CD8-positive, alpha-beta memory T cell (primary cell): ENCODE data around the gene BTN1A1. TPM values are rescaled to one million over a fixed set of nuclear protein-coding genes. Genes with fewer than 3 reads are reported as not detected.
"Not testable (repeated sequence)": the region's sequence is repeated elsewhere in the genome, so short reads cannot be mapped to it uniquely, and the experiment has no call there.

Experiments
- CTCF ChIA-PET: fragments of 350-600 bp; sonication (Branson Sonifier 250); formaldehyde crosslinking; loops from one replicate; lab custom pipeline; 2021; ENCODE audit warnings: antibody characterized with exemption; lab: Charles Lee
- POLR2A ChIA-PET: fragments of 350-600 bp; sonication (Branson Sonifier 250); formaldehyde crosslinking; loops from one replicate; lab custom pipeline; 2021; ENCODE audit warnings: antibody characterized with exemption; lab: Charles Lee
- DNase-seq, 5 donors: peaks; one replicate each; pipeline versions ENCODE4 v3.0.0 to v3.0.0-alpha.2; 2020 to 2022; ENCODE audit warnings: mixed read lengths in 1 of 5
- H3K27ac ChIP-seq: one replicate; pipeline ENCODE4 v1.7.0; 2013; ENCODE audit warnings: low read depth, mild to moderate bottlenecking, low read length, moderate library complexity
- H3K27me3 ChIP-seq: 2 replicates; pipeline ENCODE4 v1.7.0; 2013; ENCODE audit warnings: low read length, mild to moderate bottlenecking; ENCODE audit not compliant: insufficient read depth, poor library complexity, severe bottlenecking
- H3K36me3 ChIP-seq: 2 replicates; pipeline ENCODE4 v1.7.0; 2013; ENCODE audit warnings: mild to moderate bottlenecking, low read length, moderate library complexity; ENCODE audit not compliant: insufficient read depth
- H3K4me1 ChIP-seq: 2 replicates; pipeline ENCODE4 v1.7.0; 2013; ENCODE audit warnings: mild to moderate bottlenecking, low read length, moderate library complexity; ENCODE audit not compliant: insufficient read depth
- H3K4me3 ChIP-seq: 2 replicates; pipeline ENCODE4 v1.7.0; 2013; ENCODE audit warnings: mild to moderate bottlenecking, low read length
- H3K9me3 ChIP-seq: 2 replicates; pipeline ENCODE4 v1.7.0; 2013; ENCODE audit warnings: mild to moderate bottlenecking, low read length
- H3K27ac Mint-ChIP-seq, 8 donors: one replicate each; pipeline ENCODE4 v1.8.0; 2020 to 2021; ENCODE audit warnings: mixed read lengths in 8 of 8, mild to moderate bottlenecking in 6 of 8, inconsistent platforms in 3 of 8, moderate library complexity in 3 of 8
- H3K27me3 Mint-ChIP-seq, 2 donors: one replicate each; pipeline ENCODE4 v1.8.0; 2020 to 2021; ENCODE audit warnings: mixed read lengths in 2 of 2, mild to moderate bottlenecking in 1 of 2, moderate library complexity in 1 of 2
- H3K36me3 Mint-ChIP-seq, 3 donors: one replicate each; pipeline ENCODE4 v1.8.0; 2020 to 2021; ENCODE audit warnings: mixed read lengths in 3 of 3, inconsistent platforms in 1 of 3, mild to moderate bottlenecking in 1 of 3
- H3K4me1 Mint-ChIP-seq, 3 donors: one replicate each; pipeline ENCODE4 v1.8.0; 2020 to 2021; ENCODE audit warnings: mixed read lengths in 3 of 3, inconsistent platforms in 1 of 3, mild to moderate bottlenecking in 1 of 3
- H3K4me3 Mint-ChIP-seq, 7 donors: one replicate each; pipeline ENCODE4 v1.8.0; 2020 to 2021; ENCODE audit warnings: mixed read lengths in 7 of 7, mild to moderate bottlenecking in 6 of 7, moderate library complexity in 4 of 7, inconsistent platforms in 2 of 7
- H3K9me3 Mint-ChIP-seq, 5 donors: one replicate each; pipeline ENCODE4 v1.8.0; 2020 to 2022; ENCODE audit warnings: mixed read lengths in 5 of 5, mild to moderate bottlenecking in 3 of 5, moderate library complexity in 2 of 5, inconsistent platforms in 1 of 5
- polyA plus RNA-seq: library from polyadenylated mRNA; unstranded; fragments of 300-500 nt; fragmentation: Illumina TruSeq; gene quantifications from one replicate; pipeline ENCODE4 v1.2.3, GENCODE V29; 2021
- total RNA-seq, 2 experiments: library from RNA; stranded (reverse); gene quantifications; one replicate each; pipeline ENCODE4 v1.2.3, GENCODE V29; 2021

Gene BTN1A1
- total and polyA plus RNA-seq, 3 experiments from 2014 or later, result 0.09 TPM; not detected in 2

DNA sequence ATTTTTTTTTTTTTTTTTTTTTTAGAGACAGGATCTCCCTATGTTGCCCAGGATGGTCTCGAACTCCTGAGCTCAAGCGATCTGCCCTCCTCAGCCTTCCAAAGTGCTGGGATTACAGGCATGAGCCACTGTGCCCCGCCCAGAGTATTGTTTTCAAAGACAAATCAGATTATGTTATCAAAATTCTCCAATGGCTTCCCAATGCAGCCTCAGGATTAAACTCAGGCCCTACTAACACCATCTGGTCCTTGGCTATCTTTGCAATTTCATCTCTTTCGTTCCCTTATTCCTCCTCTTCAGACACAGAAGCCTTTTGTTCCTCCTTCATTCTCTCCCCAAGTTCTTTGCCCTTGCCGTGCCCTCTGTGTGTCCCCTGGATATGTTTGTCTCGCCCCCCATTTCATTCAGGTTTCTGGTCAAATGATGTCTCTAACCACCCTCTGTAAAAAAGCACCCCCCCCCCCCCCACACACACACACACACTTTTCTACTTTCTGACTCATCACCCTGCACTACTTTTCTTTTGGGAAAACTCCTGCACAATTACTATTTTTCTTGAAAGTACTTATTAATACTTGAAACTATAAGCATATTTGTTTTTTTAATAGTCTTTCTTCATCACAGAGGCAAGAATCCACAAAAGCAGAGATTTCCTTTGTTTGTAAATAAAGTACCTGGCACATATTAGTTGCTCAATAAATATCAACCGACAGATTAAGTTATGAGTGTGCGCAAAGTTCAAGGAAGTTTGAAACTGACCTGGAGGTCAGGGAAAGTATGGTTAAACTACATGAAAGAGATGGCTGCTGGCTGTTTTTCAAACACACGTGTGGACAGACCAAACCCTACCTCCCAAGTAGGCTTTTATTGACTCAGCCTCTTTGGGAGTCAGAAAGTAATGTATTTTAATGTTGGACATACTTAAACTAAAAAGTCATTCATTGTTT is 16.7 kb downstream of the BTN1A1 start:
- Histone ChIP-seq H3K9me3 (no peaks in the 10 kb centered on the region), H3K4me1 (peaks cover 7% of the 10 kb centered on the region), H3K27ac (no peak overlapping the region), H3K27me3 (no peaks in the 10 kb centered on the region), H3K36me3 (no peaks in the 10 kb centered on the region), H3K4me3 (no peak overlapping the region)
- no peak for DNase-seq
- ChIA-PET CTCF (no interaction called here), POLR2A (no interaction called here)
- peaks cover 10 to 17% (median 14%) of the 10 kb centered on the region in 3 donors for H3K4me1 Mint-ChIP-seq
- H3K4me3 Mint-ChIP-seq, result peak overlapping the region in 1 of 7 donors; percentile 24
- H3K36me3 Mint-ChIP-seq, result peaks cover 0 to 5% (median 0%) of the 10 kb centered on the region in 3 donors
- H3K27me3 Mint-ChIP-seq, result peaks cover 0 to 9% of the 10 kb centered on the region in 2 donors
- H3K9me3 Mint-ChIP-seq, result peaks cover 0 to 3% (median 0%) of the 10 kb centered on the region in 5 donors
- H3K27ac Mint-ChIP-seq, result peak overlapping the region in 1 of 8 donors; percentile 63

DNA sequence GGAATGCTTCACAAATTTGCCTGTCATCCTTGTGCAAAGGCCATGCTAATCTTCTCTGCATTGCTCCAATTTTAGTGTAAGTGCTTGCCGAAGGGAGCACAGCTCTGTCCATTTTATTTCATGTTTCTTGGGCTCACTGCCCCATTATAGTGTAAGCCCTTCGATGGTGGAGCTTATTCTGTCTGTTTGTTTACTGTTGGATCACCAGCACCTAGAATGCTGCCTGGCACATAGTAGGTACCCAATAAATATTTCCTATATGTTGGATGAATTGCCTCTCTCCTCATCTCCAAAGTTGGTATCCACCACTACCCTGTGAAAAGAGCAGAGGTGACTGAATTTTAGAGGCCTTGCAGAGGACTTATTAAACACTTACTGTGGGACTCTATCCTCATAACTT is 19.3 kb downstream of the BTN1A1 start:
- H3K4me1 Mint-ChIP-seq, result peaks cover 29 to 39% (median 33%) of the 10 kb centered on the region in 3 donors
- DNase-seq, result no peak
- H3K9me3 Mint-ChIP-seq, result peaks cover 0 to 3% (median 0%) of the 10 kb centered on the region in 5 donors
- no peak overlapping the region for H3K27ac ChIP-seq
- no peak overlapping the region for H3K4me3 Mint-ChIP-seq
- no peak overlapping the region for H3K4me3 ChIP-seq
- ChIA-PET CTCF (interaction anchor here (0.7 to 1.2 kb wide), 4 partner anchors 8 to 178 kb away, joined by 3 to 4 read pairs (median 3); no protein-coding TSS in a partner anchor), POLR2A (interaction anchor here (0.9 to 1.5 kb wide), 2 partner anchors 14 to 18 kb away, joined by 5 read pairs; partner anchors contain the start of gene HMGN4)
- H3K36me3 ChIP-seq, result no peaks in the 10 kb centered on the region
- peaks cover 0 to 7% (median 0%) of the 10 kb centered on the region in 3 donors for H3K36me3 Mint-ChIP-seq
- H3K27me3 Mint-ChIP-seq, result peaks cover 0 to 7% of the 10 kb centered on the region in 2 donors
- H3K4me1 ChIP-seq, result peaks cover 7% of the 10 kb centered on the region
- H3K9me3 ChIP-seq, result no peaks in the 10 kb centered on the region
- no peaks in the 10 kb centered on the region for H3K27me3 ChIP-seq
- no peak overlapping the region for H3K27ac Mint-ChIP-seq

DNA sequence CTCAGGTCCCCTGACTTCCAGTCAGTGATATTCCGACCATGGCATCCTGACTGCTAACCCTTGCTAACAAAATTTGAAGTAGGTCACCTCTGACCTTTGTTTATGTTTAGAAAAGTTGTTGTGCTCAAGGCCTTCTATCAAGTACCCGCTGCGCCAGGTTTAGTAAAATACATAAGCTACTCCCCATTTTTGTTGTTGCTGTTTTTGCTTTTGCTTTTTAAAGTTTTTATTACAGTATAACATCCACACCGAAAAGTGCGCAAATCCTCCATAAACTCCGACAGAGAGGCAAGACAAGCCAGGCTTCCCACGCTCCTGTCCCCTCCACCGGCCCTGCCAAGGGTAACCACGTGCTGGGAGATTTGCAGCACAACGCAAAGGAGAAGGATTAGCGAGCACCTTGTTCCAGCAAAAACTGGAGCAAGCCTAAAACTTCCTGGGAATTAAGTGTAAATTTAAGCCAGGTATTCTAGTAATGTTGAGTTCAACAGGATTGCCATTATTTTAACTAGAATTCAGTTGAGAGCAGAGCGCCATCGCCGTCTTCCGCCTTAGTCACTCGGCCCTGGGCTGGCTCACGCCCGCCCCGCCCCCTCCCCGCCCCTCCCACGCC is 20.2 kb downstream of the BTN1A1 start:
- H3K36me3 ChIP-seq, result no peaks in the 10 kb centered on the region
- ChIA-PET CTCF (interaction anchor here (3.5 kb wide), 1 partner anchor 13 kb away, joined by 25 read pairs; no protein-coding TSS in a partner anchor), POLR2A (interaction anchor here (0.5 to 3.5 kb wide), 5 partner anchors 13 to 213 kb away, joined by 3 to 43 read pairs (median 3); partner anchors contain the start of gene HMGN4)
- H3K27me3 Mint-ChIP-seq, result peaks cover 0 to 7% of the 10 kb centered on the region in 2 donors
- H3K27ac ChIP-seq, result peak overlapping the region; percentile 67
- peak in 1 of 5 donors; percentile 6 for DNase-seq
- H3K9me3 Mint-ChIP-seq, result peaks cover 0 to 3% (median 0%) of the 10 kb centered on the region in 5 donors
- peak overlapping the region; percentile 79 to 94 (median 82) for H3K4me3 Mint-ChIP-seq
- H3K36me3 Mint-ChIP-seq, result peaks cover 0 to 7% (median 0%) of the 10 kb centered on the region in 3 donors
- H3K4me1 Mint-ChIP-seq, result peaks cover 31 to 44% (median 33%) of the 10 kb centered on the region in 3 donors
- peaks cover 7% of the 10 kb centered on the region for H3K4me1 ChIP-seq
- peak overlapping the region; percentile 83 to 97 (median 92) for H3K27ac Mint-ChIP-seq
- peak overlapping the region; percentile 56 for H3K4me3 ChIP-seq
- no peaks in the 10 kb centered on the region for H3K9me3 ChIP-seq
- H3K27me3 ChIP-seq, result no peaks in the 10 kb centered on the region

DNA sequence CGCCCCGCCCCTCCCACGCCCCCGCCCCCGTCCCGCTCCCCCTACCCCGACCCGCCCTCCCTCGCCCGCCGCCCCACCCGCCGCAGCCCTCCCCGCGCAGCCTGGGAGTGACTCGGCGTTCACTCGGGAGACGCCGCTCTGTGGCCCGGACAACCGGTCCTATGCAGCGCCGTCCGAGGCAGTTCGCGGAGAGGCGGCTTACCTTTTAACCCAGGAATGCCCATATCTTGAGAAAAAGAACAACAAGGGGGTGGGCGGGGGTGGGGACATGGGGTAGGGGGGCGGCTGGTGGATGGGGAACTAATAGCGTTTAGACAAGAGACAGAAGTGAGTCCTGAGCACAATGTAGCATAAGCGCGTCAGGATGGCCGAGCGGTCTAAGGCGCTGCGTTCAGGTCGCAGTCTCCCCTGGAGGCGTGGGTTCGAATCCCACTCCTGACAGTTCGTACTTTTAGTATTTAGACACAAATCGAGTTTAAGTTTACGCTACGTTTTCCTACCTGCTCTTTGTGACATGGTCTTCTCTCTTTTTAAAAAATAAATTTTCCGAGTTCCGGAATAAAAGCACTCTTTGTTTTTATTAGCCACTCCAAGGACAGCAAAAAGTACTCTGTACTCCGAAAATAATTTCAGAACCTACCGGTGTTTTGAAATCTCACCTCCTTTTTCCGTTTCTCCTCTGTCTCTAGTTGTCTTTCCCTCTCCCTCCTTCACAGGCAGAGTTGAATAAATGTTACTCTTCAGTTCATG is 20.9 kb downstream of the BTN1A1 start:
- Mint-ChIP-seq H3K4me1 (peaks cover 31 to 44% (median 33%) of the 10 kb centered on the region in 3 donors), H3K4me3 (peak overlapping the region; percentile 76 to 97 (median 88)), H3K27me3 (peaks cover 0 to 7% of the 10 kb centered on the region in 2 donors), H3K36me3 (peaks cover 0 to 7% (median 0%) of the 10 kb centered on the region in 3 donors), H3K27ac (peak overlapping the region; percentile 81 to 97 (median 94)), H3K9me3 (peaks cover 0 to 3% (median 0%) of the 10 kb centered on the region in 5 donors)
- H3K4me1 ChIP-seq, result peaks cover 7% of the 10 kb centered on the region
- H3K27me3 ChIP-seq, result no peaks in the 10 kb centered on the region
- H3K4me3 ChIP-seq, result peak overlapping the region; percentile 57
- POLR2A ChIA-PET, result interaction anchor here (0.6 to 3.5 kb wide), 5 partner anchors 12 to 214 kb away, joined by 3 to 43 read pairs (median 6); partner anchors contain the start of gene HMGN4
- H3K9me3 ChIP-seq, result no peaks in the 10 kb centered on the region
- CTCF ChIA-PET, result interaction anchor here (1.4 to 3.5 kb wide), 3 partner anchors 13 to 49 kb away, joined by 3 to 25 read pairs (median 10); partner anchors contain the start of gene HMGN4
- no peaks in the 10 kb centered on the region for H3K36me3 ChIP-seq
- peak overlapping the region; percentile 84 for H3K27ac ChIP-seq
- DNase-seq, result peak; percentile 81 to 92 (median 87)

DNA sequence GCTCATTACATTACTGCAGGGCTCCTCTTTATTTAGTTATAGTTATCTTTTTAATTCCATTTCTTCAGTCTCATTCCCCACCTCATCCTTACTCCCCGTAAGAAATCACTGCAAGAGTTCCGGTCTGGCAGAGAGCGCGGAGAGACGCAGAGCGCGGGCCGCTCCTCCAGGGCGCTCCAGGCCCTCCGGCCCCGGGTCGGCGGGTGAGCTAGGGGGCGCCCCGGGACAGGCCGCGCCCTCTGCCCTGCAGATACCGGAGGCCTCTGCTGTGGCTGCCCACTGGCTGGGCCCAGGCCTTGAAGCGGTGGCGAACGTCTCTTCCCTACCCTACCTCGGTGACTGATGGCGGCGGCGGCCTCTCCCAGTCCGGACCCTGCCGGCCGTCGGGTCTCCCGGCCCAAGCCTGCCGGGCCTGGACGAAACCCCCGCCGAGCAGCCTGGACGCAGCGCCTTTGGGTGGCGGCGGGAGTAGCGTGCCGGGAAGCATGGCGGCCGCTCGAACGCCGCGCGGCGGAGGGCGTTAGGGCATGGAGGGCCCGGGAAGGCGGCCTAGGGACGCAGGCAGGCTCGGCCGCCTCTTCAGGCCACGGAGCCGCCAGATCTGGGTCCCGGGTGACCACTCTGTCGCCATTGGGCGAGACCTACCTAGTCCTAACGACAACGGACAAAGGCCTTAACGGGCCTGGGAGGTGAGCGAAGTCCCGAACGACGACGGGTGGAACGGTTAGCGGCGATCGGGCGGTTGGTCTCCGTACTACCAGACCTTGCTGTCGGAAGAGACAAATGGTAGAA is 21.7 kb downstream of the BTN1A1 start:
- Mint-ChIP-seq H3K4me1 (peaks cover 31 to 44% (median 33%) of the 10 kb centered on the region in 3 donors), H3K36me3 (peaks cover 0 to 7% (median 0%) of the 10 kb centered on the region in 3 donors), H3K27me3 (peaks cover 0 to 7% of the 10 kb centered on the region in 2 donors), H3K27ac (peak overlapping the region; percentile 49 to 97 (median 92)), H3K9me3 (peaks cover 0 to 3% (median 0%) of the 10 kb centered on the region in 5 donors), H3K4me3 (peak overlapping the region; percentile 76 to 97 (median 88))
- peak overlapping the region; percentile 57 for H3K4me3 ChIP-seq
- DNase-seq, result peak; percentile 50 to 78 (median 70)
- H3K9me3 ChIP-seq, result no peaks in the 10 kb centered on the region
- H3K36me3 ChIP-seq, result no peaks in the 10 kb centered on the region
- H3K27me3 ChIP-seq, result no peaks in the 10 kb centered on the region
- peaks cover 7% of the 10 kb centered on the region for H3K4me1 ChIP-seq
- CTCF ChIA-PET, result interaction anchor here (1.3 to 3.5 kb wide), 6 partner anchors 12 to 180 kb away, joined by 3 to 25 read pairs (median 3); partner anchors contain the start of gene HMGN4
- peak overlapping the region; percentile 84 for H3K27ac ChIP-seq
- POLR2A ChIA-PET, result interaction anchor here (1.1 to 3.5 kb wide), 4 partner anchors 11 to 48 kb away, joined by 3 to 43 read pairs (median 8); partner anchors contain the start of gene HMGN4

DNA sequence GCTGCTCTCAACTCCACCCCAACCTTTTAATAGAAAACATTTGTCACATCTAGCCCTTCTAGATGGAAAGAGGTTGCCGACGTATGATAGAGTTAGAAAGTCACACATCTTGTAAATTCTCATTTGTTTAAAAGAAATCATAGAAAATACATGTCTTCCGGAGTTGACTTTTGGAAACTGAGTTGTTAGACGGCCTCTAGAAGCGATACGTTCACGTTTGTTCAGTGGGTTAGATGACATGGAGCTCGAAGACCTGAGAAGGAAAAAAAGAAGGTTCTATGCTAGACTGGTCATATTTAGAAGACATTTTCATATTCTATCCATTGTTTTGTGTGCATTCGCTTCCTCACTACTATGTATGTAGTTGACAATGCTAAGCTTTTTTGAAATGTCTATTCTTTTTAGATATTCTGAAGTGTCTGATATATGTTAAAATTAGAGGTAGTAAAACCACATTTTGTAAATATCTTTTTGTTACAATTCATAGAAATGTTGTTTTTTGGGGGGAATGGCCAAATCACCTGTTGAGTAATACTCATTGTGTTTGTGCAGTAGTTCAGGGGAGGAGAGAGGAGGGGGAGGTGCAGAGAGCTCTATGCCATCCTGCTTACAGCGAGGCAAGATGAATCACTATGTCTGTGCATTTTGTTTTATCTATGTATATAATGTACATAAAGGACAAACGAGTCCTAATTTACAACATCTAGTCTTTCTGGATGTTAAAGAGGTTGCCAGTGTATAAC is 22.6 kb downstream of the BTN1A1 start:
- Mint-ChIP-seq H3K4me1 (peaks cover 31 to 44% (median 33%) of the 10 kb centered on the region in 3 donors), H3K4me3 (peak overlapping the region; percentile 70 to 97 (median 85)), H3K27ac (peak overlapping the region; percentile 69 to 97 (median 85))
- not testable (repeated sequence) for DNase-seq, H3K36me3 ChIP-seq, H3K4me1 ChIP-seq, H3K9me3 ChIP-seq, H3K36me3 Mint-ChIP-seq, H3K27me3 Mint-ChIP-seq, H3K27me3 ChIP-seq, H3K9me3 Mint-ChIP-seq
- ChIA-PET CTCF (interaction anchor here (1.3 to 3.5 kb wide), 5 partner anchors 11 to 181 kb away, joined by 3 to 25 read pairs (median 3); partner anchors contain the start of gene HMGN4), POLR2A (interaction anchor here (0.7 to 3.5 kb wide), 4 partner anchors 10 to 192 kb away, joined by 3 to 43 read pairs (median 7); partner anchors contain the start of gene HMGN4)
- Histone ChIP-seq H3K27ac (peak overlapping the region; percentile 84), H3K4me3 (peak overlapping the region; percentile 57)
